Lower leg skin (tissue), 3 donors: ENCODE measurements around the gene CLGN.

Experiments
- POLR2A ChIP-seq, 2 donors: fragments of 450-650 bp; IDR thresholded peaks; one replicate each; pipeline ENCODE4 v1.6.1; 2016 to 2017; ENCODE audit warnings: antibody characterized with exemption in 2 of 2, mild to moderate bottlenecking in 1 of 2, moderate library complexity in 1 of 2
- TF ChIP-seq, protein P1 (sequence below), 3 donors: fragments of 450-650 bp; IDR thresholded peaks; one replicate each; pipeline ENCODE4 v1.5.1; 2016; ENCODE audit warnings: antibody characterized with exemption in 3 of 3, mild to moderate bottlenecking in 3 of 3, moderate library complexity in 2 of 3

DNA sequence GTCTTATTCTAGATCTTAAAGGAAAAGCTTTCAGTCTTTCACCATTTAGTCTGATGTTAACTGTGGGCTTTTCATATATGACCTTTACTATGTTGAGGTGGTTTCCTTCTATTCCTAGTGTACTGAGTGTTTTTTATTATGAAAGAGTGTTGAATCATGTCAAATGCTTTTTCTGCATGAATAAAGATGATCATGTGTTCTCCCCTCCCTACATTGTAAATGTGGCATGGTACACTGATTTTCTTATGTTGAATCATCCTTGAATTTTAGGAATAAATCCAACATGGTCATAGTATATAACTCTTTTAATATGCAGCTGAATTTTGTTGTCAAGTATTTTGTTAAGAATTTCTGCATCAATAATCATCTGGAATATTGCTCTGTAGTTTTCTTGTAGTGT lies 4.3 kb downstream of the CLGN start:
- TF ChIP-seq, protein P1, sequence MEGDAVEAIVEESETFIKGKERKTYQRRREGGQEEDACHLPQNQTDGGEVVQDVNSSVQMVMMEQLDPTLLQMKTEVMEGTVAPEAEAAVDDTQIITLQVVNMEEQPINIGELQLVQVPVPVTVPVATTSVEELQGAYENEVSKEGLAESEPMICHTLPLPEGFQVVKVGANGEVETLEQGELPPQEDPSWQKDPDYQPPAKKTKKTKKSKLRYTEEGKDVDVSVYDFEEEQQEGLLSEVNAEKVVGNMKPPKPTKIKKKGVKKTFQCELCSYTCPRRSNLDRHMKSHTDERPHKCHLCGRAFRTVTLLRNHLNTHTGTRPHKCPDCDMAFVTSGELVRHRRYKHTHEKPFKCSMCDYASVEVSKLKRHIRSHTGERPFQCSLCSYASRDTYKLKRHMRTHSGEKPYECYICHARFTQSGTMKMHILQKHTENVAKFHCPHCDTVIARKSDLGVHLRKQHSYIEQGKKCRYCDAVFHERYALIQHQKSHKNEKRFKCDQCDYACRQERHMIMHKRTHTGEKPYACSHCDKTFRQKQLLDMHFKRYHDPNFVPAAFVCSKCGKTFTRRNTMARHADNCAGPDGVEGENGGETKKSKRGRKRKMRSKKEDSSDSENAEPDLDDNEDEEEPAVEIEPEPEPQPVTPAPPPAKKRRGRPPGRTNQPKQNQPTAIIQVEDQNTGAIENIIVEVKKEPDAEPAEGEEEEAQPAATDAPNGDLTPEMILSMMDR (IDR thresholded peaks at IDR 0.05) = no peak
- TF ChIP-seq POLR2A (IDR thresholded peaks at IDR 0.05) = no peak
